GM12878 (cell line): ENCODE results near the gene C5. TPM values are rescaled to one million over a fixed set of nuclear protein-coding genes. Genes with fewer than 3 reads are reported as not detected.

Experiments used
- ATAC-seq: fragments of 200-7000 bp; cut with Tn5 transposase; 3 replicates; pipeline ENCODE4 v1.9.1; 2020; ENCODE audit warnings: mild to moderate bottlenecking, moderate library complexity
- BruUV-seq: library from RNA; stranded (reverse); fragments of 400-500 nt; replicated peaks from 2 replicates; lab custom pipeline; 2021; lab: Mats Ljungman, UMichigan
- CTCF ChIA-PET: fragments of 300-600 bp; sonication (Branson Sonifier 250); formaldehyde crosslinking; extraction: SDS; loops from one replicate; lab custom pipeline; 2021; ENCODE audit warnings: inconsistent platforms; lab: Yijun Ruan, JAX
- POLR2A ChIA-PET: fragments of 350-600 bp; formaldehyde crosslinking; extraction: SDS; loops from one replicate; lab custom pipeline; 2021; ENCODE audit warnings: inconsistent platforms; lab: Charles Lee
- RAD21 ChIA-PET: fragments of 300-600 bp; sonication (Branson Sonifier 250); formaldehyde crosslinking; loops from one replicate; lab custom pipeline; 2023; ENCODE audit warnings: antibody characterized with exemption; ENCODE audit not compliant: unreplicated experiment; lab: Charles Lee
- SMC1A ChIA-PET: fragments of 300-600 bp; sonication (Branson Sonifier 250); formaldehyde crosslinking; loops from one replicate; lab custom pipeline; 2023; ENCODE audit not compliant: unreplicated experiment, uncharacterized antibody; lab: Charles Lee
- DNase-seq: peaks from one replicate; pipeline ENCODE4 v3.0.0-alpha.2; 2011; ENCODE audit warnings: low read depth, low spot score
- FAIRE-seq: peaks from 3 replicates; lab custom pipeline; 2011; peaks lifted over from hg19 to GRCh38; lab: Jason Lieb, UNC
- H2AFZ ChIP-seq: 2 replicates; pipeline ENCODE4 v1.6.0; 2011; ENCODE audit warnings: low read depth, low read length, control low read depth; ENCODE audit not compliant: control insufficient read depth
- H3K27ac ChIP-seq: 2 replicates; pipeline ENCODE4 v1.5.1; 2011; ENCODE audit warnings: control low read depth; ENCODE audit not compliant: control insufficient read depth, insufficient read depth
- H3K27me3 ChIP-seq, 2 experiments: replicated peaks in 1 of 2; 2 replicates each; pipeline versions ENCODE4 v1.6.0 to v1.6.1; 2011; ENCODE audit warnings: low read length in 1 of 2; ENCODE audit not compliant: control insufficient read depth in 2 of 2, insufficient read depth in 2 of 2
- H3K36me3 ChIP-seq, 2 experiments: 2 replicates each; pipeline ENCODE4 v1.5.1; 2011; ENCODE audit warnings: low read length in 1 of 2; ENCODE audit not compliant: control insufficient read depth in 2 of 2, insufficient read depth in 2 of 2
- H3K4me1 ChIP-seq: 2 replicates; pipeline ENCODE4 v1.6.1; 2011; ENCODE audit warnings: mild to moderate bottlenecking, low read length, moderate library complexity, mixed read lengths; ENCODE audit not compliant: control insufficient read depth, insufficient read depth
- H3K4me2 ChIP-seq: 2 replicates; pipeline ENCODE4 v1.6.0; 2011; ENCODE audit warnings: control low read depth; ENCODE audit not compliant: control insufficient read depth, insufficient read depth
- H3K4me3 ChIP-seq: fragments of 200-600 bp; sonication (generic); 2 replicates; pipeline ENCODE4 v1.5.1; 2016
- H3K79me2 ChIP-seq: 2 replicates; pipeline ENCODE4 v1.6.0; 2011; ENCODE audit warnings: low read length; ENCODE audit not compliant: control insufficient read depth, insufficient read depth
- H3K9ac ChIP-seq: 2 replicates; pipeline ENCODE4 v1.8.0; 2011; ENCODE audit warnings: low read length, control low read depth, mixed read lengths; ENCODE audit not compliant: control insufficient read depth, insufficient read depth
- H3K9me3 ChIP-seq: replicated peaks from 3 replicates; pipeline ENCODE4 v1.5.1; 2011; ENCODE audit warnings: mild to moderate bottlenecking, low read length; ENCODE audit not compliant: control insufficient read depth, insufficient read depth
- H4K20me1 ChIP-seq: 2 replicates; pipeline ENCODE4 v1.6.0; 2011; ENCODE audit not compliant: control insufficient read depth, insufficient read depth
- CBX5 ChIP-seq: sonication (generic); IDR thresholded peaks from 2 replicates; pipeline ENCODE4 v1.6.1; 2016; ENCODE audit warnings: low read depth, moderate library complexity, mild to moderate bottlenecking, inconsistent platforms
- CEBPZ ChIP-seq: fragments of 150-350 bp; IDR thresholded peaks from 2 replicates; pipeline ENCODE4 v1.6.1; 2016; ENCODE audit warnings: low read depth, low read length
- CHD2 ChIP-seq: IDR thresholded peaks from 2 replicates; pipeline ENCODE4 v1.6.1; 2011; ENCODE audit warnings: low read depth, low read length, improper control_type of control experiment, borderline replicate concordance
- CTCF ChIP-seq, 3 experiments: IDR thresholded peaks in 2 of 3; conservative IDR thresholded peaks in 1 of 3; 2 replicates each; pipeline ENCODE4 v1.5.1; 2011; ENCODE audit warnings: low read depth in 3 of 3, low read length in 3 of 3, mild to moderate bottlenecking in 3 of 3, control low read depth in 2 of 3, moderate library complexity in 2 of 3, inconsistent platforms in 1 of 3, mixed read lengths in 1 of 3; ENCODE audit not compliant: control insufficient read depth in 2 of 3, insufficient read depth in 1 of 3; ENCODE audit errors: extremely low read depth in 1 of 3
- IKZF2 ChIP-seq, 2 experiments: fragments of 450-650 bp; IDR thresholded peaks; 2 replicates each; pipeline ENCODE4 v1.6.1; 2017; ENCODE audit warnings: mild to moderate bottlenecking in 2 of 2, moderate library complexity in 2 of 2
- KLF5 ChIP-seq: fragments of 450-650 bp; IDR thresholded peaks from 2 replicates; pipeline ENCODE4 v1.6.1; 2014; ENCODE audit warnings: mild to moderate bottlenecking; ENCODE audit not compliant: partially characterized antibody
- MYB ChIP-seq: fragments of 150-350 bp; IDR thresholded peaks from 2 replicates; pipeline ENCODE4 v1.6.1; 2014; ENCODE audit warnings: mild to moderate bottlenecking, low read depth, low read length, borderline replicate concordance
- RELB ChIP-seq: fragments of 450-650 bp; IDR thresholded peaks from 2 replicates; pipeline ENCODE4 v1.6.1; 2017; ENCODE audit warnings: low read depth, mild to moderate bottlenecking, moderate library complexity
- SP1 ChIP-seq: IDR thresholded peaks from one replicate; pipeline ENCODE4 v1.6.1; 2011; ENCODE audit warnings: low read depth, low read length
- SPI1 ChIP-seq: IDR thresholded peaks from 2 replicates; pipeline ENCODE4 v1.6.1; 2011; ENCODE audit warnings: low read depth, mild to moderate bottlenecking, low read length, moderate library complexity, borderline replicate concordance; ENCODE audit not compliant: insufficient read depth
- USF1 ChIP-seq: IDR thresholded peaks from 2 replicates; pipeline ENCODE4 v1.6.1; 2011; ENCODE audit warnings: borderline replicate concordance, low read depth, mild to moderate bottlenecking, moderate library complexity, mixed read lengths, low read length; ENCODE audit not compliant: insufficient read depth; ENCODE audit errors: extremely low read length
- ZNF24 ChIP-seq: fragments of 450-650 bp; IDR thresholded peaks from 2 replicates; pipeline ENCODE4 v1.6.1; 2017; ENCODE audit warnings: antibody characterized with exemption, mild to moderate bottlenecking
- ZNF622 ChIP-seq: fragments of 450-650 bp; IDR thresholded peaks from 2 replicates; pipeline ENCODE4 v1.6.1; 2017; ENCODE audit warnings: mild to moderate bottlenecking, inconsistent platforms
- WGBS: methylation state at CpG from one replicate; pipeline ENCODE4 v1.1.6; 2016; ENCODE audit warnings: low lambda C conversion rate; ENCODE audit not compliant: insufficient replicate concordance, insufficient coverage; ENCODE audit errors: missing lambda C conversion rate; 5-methylcytosine and 5-hydroxymethylcytosine counted together
- in situ Hi-C: fragments of 300-500 bp; cut with MboI; formaldehyde crosslinking; loops from 9 replicates; pipeline ENCODE4 v1.14.3; 2018; ENCODE audit warnings: mixed read lengths
- intact Hi-C: fragments of 100-400 bp; cut with micrococcal nuclease; formaldehyde crosslinking; loops from one replicate; pipeline ENCODE4 v1.14.2; 2022; ENCODE audit not compliant: unreplicated experiment
- polyA plus RNA-seq, 11 experiments: library from polyadenylated mRNA; depleted of rRNA in 4 of 11; unstranded in 6 of 11; stranded (reverse) in 5 of 11; fragments of >200 nt; fragmentation: Nextera tagmentation in 4 of 11; fragmentation: Illumina TruSeq in 1 of 11; extraction: Ambion mirVana in 4 of 11; extraction: Trizol in 1 of 11; gene quantifications; 1 replicate in 1 of 11; 2 replicates in 10 of 11; pipeline versions ENCODE4 v1.2.1 to v1.2.3, GENCODE V29; 2011 to 2016; ENCODE audit warnings: inconsistent platforms in 2 of 11, missing spikeins in 2 of 11, low read depth in 1 of 11
- total RNA-seq, 4 experiments: library from RNA; depleted of rRNA in 3 of 4; stranded (reverse); fragments of >200 nt in 3 of 4; fragmentation: Illumina TruSeq in 1 of 4; extraction: Trizol in 1 of 4; gene quantifications; 2 replicates each; pipeline versions ENCODE4 v1.2.1 to v1.2.3, GENCODE V29; 2013 to 2021

C5 gene
- total and polyA plus RNA-seq, 10 of the 15 experiments (the other 5 are each of a cell fraction or from before 2014, with no cell fraction given), result 0.39 to 2.2 (median 1.2) TPM

GRCh38 chr9:120931231-120932085 lies 118.6 kb downstream of the C5 start:
- Histone ChIP-seq H3K4me2 (peak overlapping the region; percentile 84), H3K9ac (peak overlapping the region; percentile 59), H3K27me3 (no peaks in the 10 kb centered on the region), H3K9me3 (no peaks in the 10 kb centered on the region), H4K20me1 (no peaks in the 10 kb centered on the region), H2AFZ (no peak overlapping the region), H3K4me1 (peaks cover 73% of the 10 kb centered on the region), H3K36me3 (no peaks in the 10 kb centered on the region), H3K4me3 (peak overlapping the region; percentile 23; the same call in 1 of the 2 replicates), H3K79me2 (peaks cover 48% of the 10 kb centered on the region), H3K27ac (peak overlapping the region; percentile 96)
- FAIRE-seq (peak; percentile 92), ATAC-seq (peak; percentile 58), DNase-seq (peak; percentile 93)
- ChIA-PET RAD21 (interaction anchor here (0.7 to 11.7 kb wide), 21 partner anchors 10 to 422 kb away, joined by 3 to 196 read pairs (median 4); partner anchors contain the start of genes PHF19 and TRAF1), SMC1A (interaction anchor here (0.6 to 26.1 kb wide), 17 partner anchors 10 to 280 kb away, joined by 3 to 522 read pairs (median 4); no protein-coding TSS in a partner anchor), CTCF (interaction anchor here (0.6 to 11.9 kb wide), 12 partner anchors 9 to 231 kb away, joined by 3 to 110 read pairs (median 6); no protein-coding TSS in a partner anchor), POLR2A (interaction anchor here (0.8 to 18.1 kb wide), 11 partner anchors 10 to 270 kb away, joined by 3 to 383 read pairs (median 4); partner anchors contain the start of genes FBXW2 and RAB14)
- intact Hi-C loops (loop anchor here (2.0 to 5.0 kb wide), 3 partner anchors 55 to 141 kb away; partner anchors contain the start of genes CNTRL, FBXW2 and PHF19), in situ Hi-C loops (no loop called here)
- TSS peak; percentile 87 for BruUV-seq
- WGBS, result 1% methylated on average over 4 of the region's 4 CpGs
- TF ChIP-seq CEBPZ (no peak), ZNF622 (no peak), KLF5 (no peak), IKZF2 (IDR thresholded peaks at IDR 0.05) (peak; percentile 89), MYB (no peak), CTCF (IDR thresholded peaks at IDR 0.05 in 2 of 3, conservative IDR thresholded peaks at IDR 0.05 in 1 of 3; ENCODE audit: control insufficient read depth in 2 of 3, extremely low read depth in 1 of 3, insufficient read depth in 1 of 3, low read depth in 3 of 3, low read length in 3 of 3) (no peak), USF1 (no peak), CHD2 (peak; percentile 69), SP1 (no peak), RELB (peak; percentile 99), CBX5 (no peak), SPI1 (peak; percentile 90), ZNF24 (no peak)
